ENCODE measurements around the gene FTCDNL1. TPM values are rescaled to one million over a fixed set of nuclear protein-coding genes. Genes with fewer than 3 reads are reported as not detected.

FTCDNL1 gene
- total and polyA plus RNA-seq, 9 of the 15 experiments (the other 6 are each of a cell fraction or from before 2014, with no cell fraction given): 0.13 to 0.58 (median 0.32) TPM

DNA sequence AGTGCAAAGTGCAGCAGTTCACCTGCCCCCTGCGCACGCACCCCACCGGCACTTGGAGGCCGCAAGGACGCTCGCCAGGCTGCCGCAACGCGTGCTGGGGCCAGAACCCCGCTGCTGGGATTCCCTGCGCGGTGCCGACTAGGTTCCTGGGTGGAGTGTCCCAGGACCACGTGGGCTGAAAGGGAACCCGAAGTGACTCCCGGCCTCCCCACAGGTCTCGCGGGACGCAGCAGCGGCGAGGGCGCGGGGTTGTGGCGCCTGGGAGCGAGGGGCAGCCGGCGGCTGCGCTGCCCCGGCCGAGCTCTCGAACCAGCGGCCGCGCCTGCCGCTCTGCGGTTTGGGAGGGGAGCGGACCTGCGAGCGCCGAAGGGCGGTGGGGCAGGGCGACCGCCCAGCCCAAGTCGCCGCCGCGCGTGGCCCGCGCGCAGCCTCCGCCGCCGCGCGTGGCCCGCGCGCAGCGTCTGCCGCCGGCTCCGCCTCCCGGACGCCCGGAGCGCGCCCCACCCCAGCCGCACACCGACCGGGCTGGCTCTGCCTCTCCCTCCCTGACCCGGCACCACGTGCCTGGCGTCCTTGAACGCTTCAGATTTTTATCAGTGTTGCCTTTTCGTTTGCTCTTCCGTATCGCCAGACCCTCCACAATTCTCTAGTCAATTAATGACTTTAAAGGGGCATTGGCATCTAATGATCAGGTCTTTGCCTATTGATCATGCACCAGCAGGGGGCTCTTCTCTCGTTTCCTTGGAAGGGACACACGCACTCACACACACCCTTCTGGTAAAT is at the start of gene FTCDNL1 (continued):
- TF ChIP-seq MAFK (IDR thresholded peaks at IDR 0.05; ENCODE audit: low read length) (no peak), GABPB1 (CRISPR knock-in tag; IDR thresholded peaks at IDR 0.05) (no peak; the same call in 1 of the 2 replicates), SNRNP70 (optimal IDR thresholded peaks at IDR 0.05; ENCODE audit: low read depth, low read length) (no peak), BMI1 (IDR thresholded peaks at IDR 0.05; ENCODE audit: low read length) (no peak), ZNF384 (IDR thresholded peaks at IDR 0.05; ENCODE audit: low read depth, low read length) (no peak), PHTF2 (CRISPR knock-in tag; IDR thresholded peaks at IDR 0.05) (no peak), ZBTB8A (IDR thresholded peaks at IDR 0.05; ENCODE audit: partially characterized antibody) (no peak), NFE2L1 (tag; IDR thresholded peaks at IDR 0.05; ENCODE audit: borderline replicate concordance, low read depth) (no peak), ZNF316 (IDR thresholded peaks at IDR 0.05) (no peak), POLR3G (IDR thresholded peaks at IDR 0.05; ENCODE audit: extremely low read depth, insufficient read length, insufficient replicate concordance) (no peak), KAT2B (IDR thresholded peaks at IDR 0.05; ENCODE audit: low read depth, low read length) (no peak), JUND (IDR thresholded peaks at IDR 0.05; ENCODE audit: borderline replicate concordance, low read depth, low read length) (no peak), JUND (tag; IDR thresholded peaks at IDR 0.05; ENCODE audit: borderline replicate concordance, low read depth, low read length) (no peak)
- TF ChIP-seq, protein P1, sequence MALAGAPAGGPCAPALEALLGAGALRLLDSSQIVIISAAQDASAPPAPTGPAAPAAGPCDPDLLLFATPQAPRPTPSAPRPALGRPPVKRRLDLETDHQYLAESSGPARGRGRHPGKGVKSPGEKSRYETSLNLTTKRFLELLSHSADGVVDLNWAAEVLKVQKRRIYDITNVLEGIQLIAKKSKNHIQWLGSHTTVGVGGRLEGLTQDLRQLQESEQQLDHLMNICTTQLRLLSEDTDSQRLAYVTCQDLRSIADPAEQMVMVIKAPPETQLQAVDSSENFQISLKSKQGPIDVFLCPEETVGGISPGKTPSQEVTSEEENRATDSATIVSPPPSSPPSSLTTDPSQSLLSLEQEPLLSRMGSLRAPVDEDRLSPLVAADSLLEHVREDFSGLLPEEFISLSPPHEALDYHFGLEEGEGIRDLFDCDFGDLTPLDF (CRISPR knock-in tag; IDR thresholded peaks at IDR 0.05): no peak
- TF ChIP-seq, protein P2, sequence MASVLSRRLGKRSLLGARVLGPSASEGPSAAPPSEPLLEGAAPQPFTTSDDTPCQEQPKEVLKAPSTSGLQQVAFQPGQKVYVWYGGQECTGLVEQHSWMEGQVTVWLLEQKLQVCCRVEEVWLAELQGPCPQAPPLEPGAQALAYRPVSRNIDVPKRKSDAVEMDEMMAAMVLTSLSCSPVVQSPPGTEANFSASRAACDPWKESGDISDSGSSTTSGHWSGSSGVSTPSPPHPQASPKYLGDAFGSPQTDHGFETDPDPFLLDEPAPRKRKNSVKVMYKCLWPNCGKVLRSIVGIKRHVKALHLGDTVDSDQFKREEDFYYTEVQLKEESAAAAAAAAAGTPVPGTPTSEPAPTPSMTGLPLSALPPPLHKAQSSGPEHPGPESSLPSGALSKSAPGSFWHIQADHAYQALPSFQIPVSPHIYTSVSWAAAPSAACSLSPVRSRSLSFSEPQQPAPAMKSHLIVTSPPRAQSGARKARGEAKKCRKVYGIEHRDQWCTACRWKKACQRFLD (CRISPR knock-in tag; IDR thresholded peaks at IDR 0.05): no peak
- TF ChIP-seq, protein P3, sequence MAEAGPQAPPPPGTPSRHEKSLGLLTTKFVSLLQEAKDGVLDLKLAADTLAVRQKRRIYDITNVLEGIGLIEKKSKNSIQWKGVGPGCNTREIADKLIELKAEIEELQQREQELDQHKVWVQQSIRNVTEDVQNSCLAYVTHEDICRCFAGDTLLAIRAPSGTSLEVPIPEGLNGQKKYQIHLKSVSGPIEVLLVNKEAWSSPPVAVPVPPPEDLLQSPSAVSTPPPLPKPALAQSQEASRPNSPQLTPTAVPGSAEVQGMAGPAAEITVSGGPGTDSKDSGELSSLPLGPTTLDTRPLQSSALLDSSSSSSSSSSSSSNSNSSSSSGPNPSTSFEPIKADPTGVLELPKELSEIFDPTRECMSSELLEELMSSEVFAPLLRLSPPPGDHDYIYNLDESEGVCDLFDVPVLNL (CRISPR knock-in tag; IDR thresholded peaks at IDR 0.05; ENCODE audit: low read depth): no peak
- TF ChIP-seq, protein P4, sequence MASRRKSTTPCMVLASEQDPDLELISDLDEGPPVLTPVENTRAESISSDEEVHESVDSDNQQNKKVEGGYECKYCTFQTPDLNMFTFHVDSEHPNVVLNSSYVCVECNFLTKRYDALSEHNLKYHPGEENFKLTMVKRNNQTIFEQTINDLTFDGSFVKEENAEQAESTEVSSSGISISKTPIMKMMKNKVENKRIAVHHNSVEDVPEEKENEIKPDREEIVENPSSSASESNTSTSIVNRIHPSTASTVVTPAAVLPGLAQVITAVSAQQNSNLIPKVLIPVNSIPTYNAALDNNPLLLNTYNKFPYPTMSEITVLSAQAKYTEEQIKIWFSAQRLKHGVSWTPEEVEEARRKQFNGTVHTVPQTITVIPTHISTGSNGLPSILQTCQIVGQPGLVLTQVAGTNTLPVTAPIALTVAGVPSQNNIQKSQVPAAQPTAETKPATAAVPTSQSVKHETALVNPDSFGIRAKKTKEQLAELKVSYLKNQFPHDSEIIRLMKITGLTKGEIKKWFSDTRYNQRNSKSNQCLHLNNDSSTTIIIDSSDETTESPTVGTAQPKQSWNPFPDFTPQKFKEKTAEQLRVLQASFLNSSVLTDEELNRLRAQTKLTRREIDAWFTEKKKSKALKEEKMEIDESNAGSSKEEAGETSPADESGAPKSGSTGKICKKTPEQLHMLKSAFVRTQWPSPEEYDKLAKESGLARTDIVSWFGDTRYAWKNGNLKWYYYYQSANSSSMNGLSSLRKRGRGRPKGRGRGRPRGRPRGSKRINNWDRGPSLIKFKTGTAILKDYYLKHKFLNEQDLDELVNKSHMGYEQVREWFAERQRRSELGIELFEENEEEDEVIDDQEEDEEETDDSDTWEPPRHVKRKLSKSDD (conservative IDR thresholded peaks at IDR 0.05; ENCODE audit: low read length): no peak
- TF ChIP-seq, protein P5, sequence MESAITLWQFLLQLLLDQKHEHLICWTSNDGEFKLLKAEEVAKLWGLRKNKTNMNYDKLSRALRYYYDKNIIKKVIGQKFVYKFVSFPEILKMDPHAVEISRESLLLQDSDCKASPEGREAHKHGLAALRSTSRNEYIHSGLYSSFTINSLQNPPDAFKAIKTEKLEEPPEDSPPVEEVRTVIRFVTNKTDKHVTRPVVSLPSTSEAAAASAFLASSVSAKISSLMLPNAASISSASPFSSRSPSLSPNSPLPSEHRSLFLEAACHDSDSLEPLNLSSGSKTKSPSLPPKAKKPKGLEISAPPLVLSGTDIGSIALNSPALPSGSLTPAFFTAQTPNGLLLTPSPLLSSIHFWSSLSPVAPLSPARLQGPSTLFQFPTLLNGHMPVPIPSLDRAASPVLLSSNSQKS (CRISPR knock-in tag; IDR thresholded peaks at IDR 0.05): no peak
- TF ChIP-seq, protein P6, sequence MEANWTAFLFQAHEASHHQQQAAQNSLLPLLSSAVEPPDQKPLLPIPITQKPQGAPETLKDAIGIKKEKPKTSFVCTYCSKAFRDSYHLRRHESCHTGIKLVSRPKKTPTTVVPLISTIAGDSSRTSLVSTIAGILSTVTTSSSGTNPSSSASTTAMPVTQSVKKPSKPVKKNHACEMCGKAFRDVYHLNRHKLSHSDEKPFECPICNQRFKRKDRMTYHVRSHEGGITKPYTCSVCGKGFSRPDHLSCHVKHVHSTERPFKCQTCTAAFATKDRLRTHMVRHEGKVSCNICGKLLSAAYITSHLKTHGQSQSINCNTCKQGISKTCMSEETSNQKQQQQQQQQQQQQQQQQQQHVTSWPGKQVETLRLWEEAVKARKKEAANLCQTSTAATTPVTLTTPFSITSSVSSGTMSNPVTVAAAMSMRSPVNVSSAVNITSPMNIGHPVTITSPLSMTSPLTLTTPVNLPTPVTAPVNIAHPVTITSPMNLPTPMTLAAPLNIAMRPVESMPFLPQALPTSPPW (CRISPR knock-in tag; IDR thresholded peaks at IDR 0.05): peak; percentile 59

Data from K562 (cell line).